HFFc6 (cell line): ENCODE measurements around the gene UBE2K. TPM values are rescaled to one million over a fixed set of nuclear protein-coding genes. Genes with fewer than 3 reads are reported as not detected.

Experiments
- DNase-seq: peaks from one replicate; pipeline ENCODE4 v3.0.0-alpha.2; 2018
- H3K27ac Mint-ChIP-seq: 2 replicates; pipeline ENCODE4 v1.8.0; 2020; ENCODE audit warnings: mild to moderate bottlenecking, mixed read lengths
- H3K27me3 Mint-ChIP-seq: 2 replicates; pipeline ENCODE4 v1.8.0; 2021; ENCODE audit warnings: mild to moderate bottlenecking, moderate library complexity, mixed read lengths; ENCODE audit not compliant: insufficient read depth
- H3K36me3 Mint-ChIP-seq: 2 replicates; pipeline ENCODE4 v1.8.0; 2021; ENCODE audit warnings: low read depth, mixed read lengths
- H3K4me1 Mint-ChIP-seq: 2 replicates; pipeline ENCODE4 v1.8.0; 2020; ENCODE audit warnings: low read depth, mixed read lengths
- H3K4me3 Mint-ChIP-seq: 2 replicates; pipeline ENCODE4 v1.8.0; 2020; ENCODE audit warnings: mild to moderate bottlenecking, moderate library complexity, mixed read lengths
- H3K9me3 Mint-ChIP-seq: 2 replicates; pipeline ENCODE4 v1.8.0; 2020; ENCODE audit warnings: mild to moderate bottlenecking, mixed read lengths
- CTCF ChIP-seq: fragments of 200-600 bp; sonication (generic); IDR thresholded peaks from 2 replicates; pipeline ENCODE4 v1.5.0; 2021; ENCODE audit warnings: antibody characterized with exemption, mild to moderate bottlenecking
- total RNA-seq, 6 experiments: library from RNA; stranded (reverse); fragmentation: NEBNext Ultra II Directional; extraction: Animal tissue kit (Norgen Biotek cat#: 25700); gene quantifications; 2 replicates in 1 of 6; 3 replicates in 5 of 6; pipeline ENCODE4 v1.2.3, GENCODE V29; 2021

Gene UBE2K
- total RNA-seq, 6 experiments from 2014 or later, result 84.8 to 104 (median 90.6) TPM

GRCh38 chr4:39820186-39820585 lies 122.2 kb downstream of the UBE2K start:
- peaks cover 13% of the 10 kb centered on the region; the same call in 1 of the 2 replicates for H3K36me3 Mint-ChIP-seq
- no peak overlapping the region for H3K27ac Mint-ChIP-seq
- H3K4me3 Mint-ChIP-seq, result no peak overlapping the region

GRCh38 chr4:39821951-39822350 lies 124.0 kb downstream of the UBE2K start:
- Mint-ChIP-seq H3K36me3 (peaks cover 13% of the 10 kb centered on the region), H3K4me1 (peaks cover 20% of the 10 kb centered on the region), H3K27me3 (no peaks in the 10 kb centered on the region; the same call in 1 of the 2 replicates), H3K27ac (peak overlapping the region; percentile 26; the same call in 1 of the 2 replicates), H3K9me3 (no peaks in the 10 kb centered on the region), H3K4me3 (no peak overlapping the region)
- TF ChIP-seq CTCF, result no peak
- DNase-seq, result no peak

More at GRCh38 chr4:39820186-39820585, 122.2 kb downstream of the UBE2K start:
- TF ChIP-seq CTCF, result no peak
- peaks cover 11% of the 10 kb centered on the region for H3K4me1 Mint-ChIP-seq
- H3K9me3 Mint-ChIP-seq, result no peaks in the 10 kb centered on the region
- no peak for DNase-seq
- no peaks in the 10 kb centered on the region; the same call in none of the 2 replicates for H3K27me3 Mint-ChIP-seq

- no peak overlapping the region for H3K27ac Mint-ChIP-seq
- H3K9me3 Mint-ChIP-seq, result no peaks in the 10 kb centered on the region
- no peak for TF ChIP-seq CTCF
- H3K4me3 Mint-ChIP-seq, result no peak overlapping the region
- peaks cover 20% of the 10 kb centered on the region for H3K4me1 Mint-ChIP-seq
- H3K27me3 Mint-ChIP-seq, result no peaks in the 10 kb centered on the region; the same call in 1 of the 2 replicates
- DNase-seq, result no peak
- peaks cover 13% of the 10 kb centered on the region for H3K36me3 Mint-ChIP-seq
These were observed 124.7 kb downstream of the UBE2K start for GRCh38 chr4:39822662-39823061.

- H3K27me3 Mint-ChIP-seq, result no peaks in the 10 kb centered on the region; the same call in 1 of the 2 replicates
- H3K9me3 Mint-ChIP-seq, result no peaks in the 10 kb centered on the region
- peaks cover 20% of the 10 kb centered on the region for H3K4me1 Mint-ChIP-seq
- TF ChIP-seq CTCF, result no peak
- peaks cover 13% of the 10 kb centered on the region for H3K36me3 Mint-ChIP-seq
- DNase-seq, result no peak
- H3K27ac Mint-ChIP-seq, result 0 out of 2 replicates have a peak overlapping the region, but pooled peaks have one; percentile 9
- H3K4me3 Mint-ChIP-seq, result no peak overlapping the region
These were observed 125.3 kb downstream of the UBE2K start for GRCh38 chr4:39823191-39823590.

- H3K27ac Mint-ChIP-seq, result no peak overlapping the region
- TF ChIP-seq CTCF, result no peak
- H3K4me3 Mint-ChIP-seq, result no peak overlapping the region
- no peak for DNase-seq
- H3K36me3 Mint-ChIP-seq, result peaks cover 13% of the 10 kb centered on the region
- H3K4me1 Mint-ChIP-seq, result peaks cover 20% of the 10 kb centered on the region
- no peaks in the 10 kb centered on the region; the same call in 1 of the 2 replicates for H3K27me3 Mint-ChIP-seq
- H3K9me3 Mint-ChIP-seq, result no peaks in the 10 kb centered on the region
These were observed 127.2 kb downstream of the UBE2K start for GRCh38 chr4:39825090-39825489.
